Measurements from ENCODE around the gene TMEM178B.

The TMEM178B gene

GRCh38 chr7:141441837-141442627, 368.2 kb downstream of the TMEM178B start:
- Histone ChIP-seq H3K9me3 (ENCODE audit: control insufficient read depth, insufficient read depth, low read depth, low read length) (no peaks in the 10 kb centered on the region), H3K27ac (ENCODE audit: extremely low read depth, low read depth, low read length) (no peak overlapping the region), H3K36me3 (ENCODE audit: control insufficient read depth in 2 of 2, insufficient read depth in 1 of 2, low read length in 2 of 2) (no peaks in the 10 kb centered on the region), H3K4me1 (ENCODE audit: control insufficient read depth, insufficient read depth, low read length) (no peaks in the 10 kb centered on the region), H3K4me3 (ENCODE audit: low read depth, low read length) (no peak overlapping the region)
- CTCF ChIA-PET, result interaction anchor here (0.9 kb wide), 1 partner anchor 14 kb away, joined by 6 read pairs; no protein-coding TSS in a partner anchor
- TF ChIP-seq ZNF16 (tag by site-specific recombination; IDR thresholded peaks at IDR 0.05; ENCODE audit: low read depth) (no peak), ZNF138 (tag by site-specific recombination; IDR thresholded peaks at IDR 0.05; ENCODE audit: borderline replicate concordance) (no peak)
- POLR2A ChIA-PET, result no interaction called here

GRCh38 chr7:141442781-141443180, 368.9 kb downstream of the TMEM178B start:
- Histone ChIP-seq H3K36me3 (ENCODE audit: control insufficient read depth in 2 of 2, insufficient read depth in 1 of 2, low read length in 2 of 2) (no peaks in the 10 kb centered on the region), H3K27ac (ENCODE audit: extremely low read depth, low read depth, low read length) (no peak overlapping the region), H3K9me3 (ENCODE audit: control insufficient read depth, insufficient read depth, low read depth, low read length) (no peaks in the 10 kb centered on the region), H3K4me3 (ENCODE audit: low read depth, low read length) (no peak overlapping the region), H3K4me1 (ENCODE audit: control insufficient read depth, insufficient read depth, low read length) (no peaks in the 10 kb centered on the region)
- CTCF ChIA-PET, result interaction anchor here (0.6 to 0.9 kb wide), 2 partner anchors 14 to 42 kb away, joined by 3 to 6 read pairs; no protein-coding TSS in a partner anchor
- POLR2A ChIA-PET, result no interaction called here
- no peak for TF ChIP-seq ZNF23 (tag by site-specific recombination; IDR thresholded peaks at IDR 0.05; ENCODE audit: borderline replicate concordance)
- TF ChIP-seq ZNF155 (tag by site-specific recombination; IDR thresholded peaks at IDR 0.05), result no peak
- no peak for TF ChIP-seq RBAK (tag by site-specific recombination; IDR thresholded peaks at IDR 0.05)
- TF ChIP-seq ZNF354C (tag by site-specific recombination; IDR thresholded peaks at IDR 0.05; ENCODE audit: borderline replicate concordance, low read depth), result no peak
- no peak for TF ChIP-seq SALL2 (tag by site-specific recombination; IDR thresholded peaks at IDR 0.05; ENCODE audit: borderline replicate concordance)
- no peak for TF ChIP-seq ZNF629 (tag by site-specific recombination; IDR thresholded peaks at IDR 0.05)
- TF ChIP-seq ZNF529 (tag by site-specific recombination; IDR thresholded peaks at IDR 0.05; ENCODE audit: insufficient replicate concordance), result no peak
- TF ChIP-seq ZNF48 (tag by site-specific recombination; IDR thresholded peaks at IDR 0.05), result no peak
- no peak for TF ChIP-seq ZSCAN23 (tag by site-specific recombination; IDR thresholded peaks at IDR 0.05)
- no peak for TF ChIP-seq ZFP37 (tag by site-specific recombination; IDR thresholded peaks at IDR 0.05)
- no peak for TF ChIP-seq GFI1B (tag by site-specific recombination; IDR thresholded peaks at IDR 0.05)
- no peak for TF ChIP-seq ZNF114 (tag by site-specific recombination; IDR thresholded peaks at IDR 0.05)
- no peak for TF ChIP-seq ZNF132 (tag by site-specific recombination; IDR thresholded peaks at IDR 0.05; ENCODE audit: borderline replicate concordance)
- TF ChIP-seq ZNF843 (tag by site-specific recombination; IDR thresholded peaks at IDR 0.05), result no peak

DNA sequence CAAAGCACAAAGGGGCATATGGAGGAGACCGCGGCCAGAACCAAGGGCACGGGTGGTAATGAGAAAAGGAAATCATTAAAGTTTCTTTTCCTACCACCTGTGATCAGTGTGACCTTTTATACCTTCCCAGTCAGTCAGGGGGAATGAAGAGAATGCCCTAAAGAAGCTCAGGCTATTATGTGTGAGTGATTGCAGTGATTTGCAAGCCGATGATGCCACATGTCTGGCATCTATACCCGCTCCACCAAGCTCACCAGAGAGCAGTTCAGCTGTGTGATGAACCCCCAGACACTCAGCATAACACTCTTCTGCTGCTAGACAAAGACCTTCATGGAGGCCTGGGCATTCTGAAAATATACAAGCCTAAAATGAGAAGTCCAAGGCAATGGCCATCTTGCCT, 371.1 kb downstream of the TMEM178B start:
- ChIA-PET POLR2A (no interaction called here), CTCF (no interaction called here)
- H3K36me3 ChIP-seq (ENCODE audit: control insufficient read depth in 2 of 2, insufficient read depth in 1 of 2, low read length in 2 of 2), result no peaks in the 10 kb centered on the region
- H3K4me1 ChIP-seq (ENCODE audit: control insufficient read depth, insufficient read depth, low read length), result no peaks in the 10 kb centered on the region
- TF ChIP-seq ZNF16 (tag by site-specific recombination; IDR thresholded peaks at IDR 0.05; ENCODE audit: low read depth) (no peak), ZXDB (tag by site-specific recombination; IDR thresholded peaks at IDR 0.05) (no peak), ZNF292 (tag by site-specific recombination; IDR thresholded peaks at IDR 0.05; ENCODE audit: borderline replicate concordance, low read depth) (no peak)
- no peaks in the 10 kb centered on the region for H3K9me3 ChIP-seq (ENCODE audit: control insufficient read depth, insufficient read depth, low read depth, low read length)
- H3K4me3 ChIP-seq (ENCODE audit: low read depth, low read length), result no peak overlapping the region
- H3K27ac ChIP-seq (ENCODE audit: extremely low read depth, low read depth, low read length), result no peak overlapping the region

GRCh38 chr7:141451232-141451631, 377.4 kb downstream of the TMEM178B start:
- Histone ChIP-seq H3K4me3 (ENCODE audit: low read depth, low read length) (no peak overlapping the region), H3K4me1 (ENCODE audit: control insufficient read depth, insufficient read depth, low read length) (no peaks in the 10 kb centered on the region), H3K9me3 (ENCODE audit: control insufficient read depth, insufficient read depth, low read depth, low read length) (no peaks in the 10 kb centered on the region), H3K27ac (ENCODE audit: extremely low read depth, low read depth, low read length) (no peak overlapping the region), H3K36me3 (ENCODE audit: control insufficient read depth in 2 of 2, insufficient read depth in 1 of 2, low read length in 2 of 2) (no peaks in the 10 kb centered on the region)
- TF ChIP-seq ZNF629 (tag by site-specific recombination; IDR thresholded peaks at IDR 0.05), result no peak
- TF ChIP-seq, protein P1, sequence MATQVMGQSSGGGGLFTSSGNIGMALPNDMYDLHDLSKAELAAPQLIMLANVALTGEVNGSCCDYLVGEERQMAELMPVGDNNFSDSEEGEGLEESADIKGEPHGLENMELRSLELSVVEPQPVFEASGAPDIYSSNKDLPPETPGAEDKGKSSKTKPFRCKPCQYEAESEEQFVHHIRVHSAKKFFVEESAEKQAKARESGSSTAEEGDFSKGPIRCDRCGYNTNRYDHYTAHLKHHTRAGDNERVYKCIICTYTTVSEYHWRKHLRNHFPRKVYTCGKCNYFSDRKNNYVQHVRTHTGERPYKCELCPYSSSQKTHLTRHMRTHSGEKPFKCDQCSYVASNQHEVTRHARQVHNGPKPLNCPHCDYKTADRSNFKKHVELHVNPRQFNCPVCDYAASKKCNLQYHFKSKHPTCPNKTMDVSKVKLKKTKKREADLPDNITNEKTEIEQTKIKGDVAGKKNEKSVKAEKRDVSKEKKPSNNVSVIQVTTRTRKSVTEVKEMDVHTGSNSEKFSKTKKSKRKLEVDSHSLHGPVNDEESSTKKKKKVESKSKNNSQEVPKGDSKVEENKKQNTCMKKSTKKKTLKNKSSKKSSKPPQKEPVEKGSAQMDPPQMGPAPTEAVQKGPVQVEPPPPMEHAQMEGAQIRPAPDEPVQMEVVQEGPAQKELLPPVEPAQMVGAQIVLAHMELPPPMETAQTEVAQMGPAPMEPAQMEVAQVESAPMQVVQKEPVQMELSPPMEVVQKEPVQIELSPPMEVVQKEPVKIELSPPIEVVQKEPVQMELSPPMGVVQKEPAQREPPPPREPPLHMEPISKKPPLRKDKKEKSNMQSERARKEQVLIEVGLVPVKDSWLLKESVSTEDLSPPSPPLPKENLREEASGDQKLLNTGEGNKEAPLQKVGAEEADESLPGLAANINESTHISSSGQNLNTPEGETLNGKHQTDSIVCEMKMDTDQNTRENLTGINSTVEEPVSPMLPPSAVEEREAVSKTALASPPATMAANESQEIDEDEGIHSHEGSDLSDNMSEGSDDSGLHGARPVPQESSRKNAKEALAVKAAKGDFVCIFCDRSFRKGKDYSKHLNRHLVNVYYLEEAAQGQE (tag by site-specific recombination; IDR thresholded peaks at IDR 0.05), result peak; percentile 91
- ChIA-PET CTCF (no interaction called here), POLR2A (interaction anchor here (0.9 kb wide), 1 partner anchor 12 kb away, joined by 3 read pairs; no protein-coding TSS in a partner anchor)
